Skeletal muscle tissue (tissue), 4 donors: Measurements from ENCODE around the gene ZBTB17. TPM values are rescaled to one million over a fixed set of nuclear protein-coding genes. Genes with fewer than 3 reads are reported as not detected.
A peak's percentile ranks its signal among the peaks of the same experiment; 100 is the strongest.

Source experiments
- H3K27ac ChIP-seq: one replicate; pipeline ENCODE4 v1.7.0; 2013; ENCODE audit warnings: mild to moderate bottlenecking, low read depth, low read length, inconsistent platforms
- H3K27me3 ChIP-seq, 3 donors: one replicate each; pipeline ENCODE4 v1.7.0; 2013; ENCODE audit warnings: low read length in 3 of 3; ENCODE audit not compliant: control insufficient read depth in 3 of 3, insufficient read depth in 3 of 3
- H3K36me3 ChIP-seq, 3 donors: one replicate each; pipeline ENCODE4 v1.7.0; 2013; ENCODE audit warnings: low read length in 3 of 3; ENCODE audit not compliant: control insufficient read depth in 3 of 3, insufficient read depth in 3 of 3
- H3K4me1 ChIP-seq, 3 donors: one replicate each; pipeline ENCODE4 v1.7.0; 2013; ENCODE audit warnings: low read length in 3 of 3, mild to moderate bottlenecking in 3 of 3; ENCODE audit not compliant: control insufficient read depth in 3 of 3, insufficient read depth in 3 of 3
- H3K4me3 ChIP-seq, 3 donors: one replicate each; pipeline ENCODE4 v1.7.0; 2013; ENCODE audit warnings: low read length in 3 of 3
- H3K9ac ChIP-seq, 3 donors: one replicate each; pipeline ENCODE4 v1.7.0; 2013; ENCODE audit warnings: low read length in 3 of 3, mild to moderate bottlenecking in 3 of 3, moderate library complexity in 2 of 3, low read depth in 1 of 3
- H3K9me3 ChIP-seq, 3 donors: one replicate each; pipeline ENCODE4 v1.7.0; 2013; ENCODE audit warnings: low read length in 3 of 3; ENCODE audit not compliant: control insufficient read depth in 3 of 3
- total RNA-seq: library from RNA; depleted of rRNA; stranded (reverse); fragments of >200 nt; gene quantifications from one replicate; pipeline ENCODE4 v1.2.3, GENCODE V29; 2014
- donor health status: Osteomylitis.

ZBTB17 gene
- total RNA-seq, 1 donor from 2014 or later: 23.5 TPM

DNA sequence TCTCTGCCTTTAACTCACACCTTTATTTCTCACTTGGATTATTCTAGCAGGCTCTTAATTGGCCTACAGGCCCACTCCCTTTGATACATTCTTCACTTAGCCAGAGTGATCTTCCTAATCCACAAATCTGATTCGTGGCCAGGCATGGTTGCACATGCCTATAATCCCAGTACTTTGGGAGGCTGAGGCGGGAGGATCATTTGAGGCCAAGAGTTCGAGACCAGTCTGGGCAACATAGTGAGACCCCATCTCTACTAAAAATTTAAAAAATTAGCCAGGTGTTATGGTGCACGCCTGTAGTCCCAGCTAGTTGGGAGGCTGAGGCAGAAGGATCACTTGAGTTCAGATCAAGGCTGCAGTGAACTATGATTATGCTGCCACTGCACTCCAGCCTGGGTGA, 2.1 kb downstream of the ZBTB17 start:
- H3K9me3 ChIP-seq: no peaks in the 10 kb centered on the region
- H3K4me3 ChIP-seq: no peak overlapping the region
- H3K4me1 ChIP-seq: peaks cover 6 to 15% (median 7%) of the 10 kb centered on the region in 3 donors
- H3K27me3 ChIP-seq: no peaks in the 10 kb centered on the region
- peaks cover 13 to 24% (median 16%) of the 10 kb centered on the region in 3 donors for H3K36me3 ChIP-seq
- H3K9ac ChIP-seq: no peak overlapping the region
- no peak overlapping the region for H3K27ac ChIP-seq

DNA sequence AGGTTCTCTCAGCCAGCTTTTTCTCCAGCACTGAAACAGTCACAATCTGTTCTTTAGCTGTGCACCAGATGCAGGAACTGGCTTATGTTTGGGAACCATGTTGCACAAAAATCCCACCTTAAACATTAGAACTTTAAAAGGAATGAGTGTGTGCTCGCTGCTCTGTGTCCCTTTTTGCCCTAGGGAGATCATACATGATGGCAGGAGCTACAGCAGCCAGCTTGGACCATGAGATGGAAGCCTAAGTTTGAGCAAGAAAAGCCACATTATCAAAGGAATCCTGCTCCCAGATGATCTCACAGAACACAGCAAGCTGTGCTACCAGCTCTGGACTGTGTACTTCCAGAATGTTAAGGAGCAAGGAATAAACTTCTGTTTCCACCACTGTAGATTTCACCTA, 3.5 kb downstream of the ZBTB17 start:
- Histone ChIP-seq H3K27ac (no peak overlapping the region), H3K9ac (no peak overlapping the region), H3K9me3 (no peaks in the 10 kb centered on the region), H3K27me3 (no peaks in the 10 kb centered on the region), H3K36me3 (peaks cover 15 to 32% (median 18%) of the 10 kb centered on the region in 3 donors), H3K4me1 (peaks cover 6 to 15% (median 7%) of the 10 kb centered on the region in 3 donors), H3K4me3 (no peak overlapping the region)

DNA sequence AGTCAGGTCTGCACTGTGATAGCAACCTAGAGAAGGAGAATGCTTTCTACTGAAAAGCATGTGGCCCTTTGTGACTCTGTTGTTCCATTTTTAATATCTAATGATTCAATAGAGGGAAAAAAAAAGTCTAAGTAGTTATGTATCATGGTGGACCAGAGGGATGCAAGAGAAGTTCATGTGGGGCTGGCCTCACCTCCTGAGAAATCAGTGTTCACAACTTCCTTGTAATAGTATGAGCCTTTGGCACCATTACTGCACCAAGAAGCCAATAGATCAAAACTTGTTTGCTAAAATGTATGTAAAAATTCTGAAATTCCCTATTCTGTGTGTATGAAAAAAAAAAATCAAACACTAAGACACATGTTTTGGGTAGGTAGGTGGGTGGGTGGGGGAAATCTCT, 5.0 kb downstream of the ZBTB17 start:
- no peak overlapping the region for H3K4me3 ChIP-seq
- H3K27ac ChIP-seq: no peak overlapping the region
- no peaks in the 10 kb centered on the region for H3K9me3 ChIP-seq
- H3K27me3 ChIP-seq: no peaks in the 10 kb centered on the region
- peaks cover 13 to 15% (median 13%) of the 10 kb centered on the region in 3 donors for H3K4me1 ChIP-seq
- H3K9ac ChIP-seq: no peak overlapping the region
- H3K36me3 ChIP-seq: peaks cover 15 to 32% (median 18%) of the 10 kb centered on the region in 3 donors

DNA sequence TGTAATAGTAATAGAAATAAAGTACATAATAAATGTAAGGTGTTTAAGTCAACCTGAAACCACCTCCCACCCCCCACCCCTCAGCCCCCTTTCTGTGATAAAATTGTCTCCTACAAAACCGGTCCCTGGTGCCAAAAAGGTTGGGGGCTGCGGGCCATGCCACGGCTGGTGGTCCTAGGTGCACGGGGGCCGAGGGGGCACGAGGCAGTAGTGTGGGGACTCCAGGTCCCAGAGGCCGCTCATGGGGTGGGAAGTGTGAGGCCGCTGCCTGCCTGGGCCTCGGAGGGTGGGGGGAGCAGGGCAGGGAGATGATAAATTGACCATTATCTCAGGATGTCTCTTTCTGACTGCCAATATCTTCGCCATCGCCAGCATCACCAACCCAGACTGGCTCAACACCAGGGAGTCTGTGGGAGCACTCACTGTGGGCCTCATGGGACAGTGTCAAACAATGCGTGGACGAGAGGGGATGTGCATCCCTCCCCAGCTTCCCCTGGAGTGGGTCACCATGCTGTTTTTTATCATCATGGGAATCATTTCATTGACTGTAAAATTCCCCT, 6.5 kb downstream of the ZBTB17 start:
- no peaks in the 10 kb centered on the region for H3K9me3 ChIP-seq
- no peaks in the 10 kb centered on the region for H3K27me3 ChIP-seq
- H3K27ac ChIP-seq: no peak overlapping the region
- no peak overlapping the region for H3K4me3 ChIP-seq
- peaks cover 12% of the 10 kb centered on the region in 3 donors for H3K4me1 ChIP-seq
- H3K9ac ChIP-seq: no peak overlapping the region
- H3K36me3 ChIP-seq: peaks cover 15 to 32% (median 18%) of the 10 kb centered on the region in 3 donors

- H3K27me3 ChIP-seq: no peaks in the 10 kb centered on the region
- H3K9ac ChIP-seq: no peak overlapping the region
- peaks cover 15 to 28% (median 18%) of the 10 kb centered on the region in 3 donors for H3K36me3 ChIP-seq
- no peak overlapping the region for H3K4me3 ChIP-seq
- H3K9me3 ChIP-seq: no peaks in the 10 kb centered on the region
- peaks cover 12% of the 10 kb centered on the region in 3 donors for H3K4me1 ChIP-seq
- no peak overlapping the region for H3K27ac ChIP-seq
Measured at GRCh38 chr1:15968172-15968571, 7.7 kb downstream of the ZBTB17 start.

DNA sequence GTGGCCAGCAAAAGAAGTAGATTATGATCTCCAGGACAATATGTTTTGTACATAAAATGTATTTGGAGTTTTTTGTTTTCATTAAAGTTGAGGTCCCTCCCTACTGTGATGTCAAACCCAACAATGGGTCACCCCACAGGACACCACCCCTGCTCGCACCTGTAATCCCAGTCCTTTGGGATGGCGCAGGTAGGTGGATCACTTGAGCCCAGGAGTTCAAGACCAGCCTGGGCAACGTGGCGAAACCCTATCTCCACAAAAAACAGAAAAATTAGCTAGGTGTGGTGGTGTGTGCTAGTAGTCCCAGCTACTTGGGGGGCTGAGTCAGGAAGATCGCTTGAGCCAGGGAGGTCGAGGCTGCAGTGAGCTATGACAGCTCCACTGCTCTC, 9.0 kb downstream of the ZBTB17 start:
- Histone ChIP-seq H3K9me3 (no peaks in the 10 kb centered on the region), H3K9ac (no peak overlapping the region), H3K4me3 (no peak overlapping the region), H3K4me1 (peaks cover 12% of the 10 kb centered on the region in 3 donors), H3K27me3 (no peaks in the 10 kb centered on the region), H3K36me3 (peaks cover 6 to 16% (median 10%) of the 10 kb centered on the region in 3 donors), H3K27ac (no peak overlapping the region)

- Histone ChIP-seq H3K36me3 (peaks cover 5 to 13% (median 5%) of the 10 kb centered on the region in 3 donors), H3K27ac (peak overlapping the region; percentile 15), H3K4me3 (no peak overlapping the region), H3K9ac (no peak overlapping the region), H3K27me3 (no peaks in the 10 kb centered on the region), H3K4me1 (peaks cover 12% of the 10 kb centered on the region in 3 donors), H3K9me3 (no peaks in the 10 kb centered on the region)
Measured at GRCh38 chr1:15966081-15966955, 9.6 kb downstream of the ZBTB17 start.

GRCh38 chr1:15965228-15965767, 10.6 kb downstream of the ZBTB17 start:
- no peak overlapping the region for H3K4me3 ChIP-seq
- no peaks in the 10 kb centered on the region for H3K9me3 ChIP-seq
- peak overlapping the region; percentile 15 for H3K27ac ChIP-seq
- no peaks in the 10 kb centered on the region for H3K27me3 ChIP-seq
- peaks cover 12% of the 10 kb centered on the region in 3 donors for H3K4me1 ChIP-seq
- no peak overlapping the region for H3K9ac ChIP-seq
- peaks cover 5 to 11% (median 5%) of the 10 kb centered on the region in 3 donors for H3K36me3 ChIP-seq

DNA sequence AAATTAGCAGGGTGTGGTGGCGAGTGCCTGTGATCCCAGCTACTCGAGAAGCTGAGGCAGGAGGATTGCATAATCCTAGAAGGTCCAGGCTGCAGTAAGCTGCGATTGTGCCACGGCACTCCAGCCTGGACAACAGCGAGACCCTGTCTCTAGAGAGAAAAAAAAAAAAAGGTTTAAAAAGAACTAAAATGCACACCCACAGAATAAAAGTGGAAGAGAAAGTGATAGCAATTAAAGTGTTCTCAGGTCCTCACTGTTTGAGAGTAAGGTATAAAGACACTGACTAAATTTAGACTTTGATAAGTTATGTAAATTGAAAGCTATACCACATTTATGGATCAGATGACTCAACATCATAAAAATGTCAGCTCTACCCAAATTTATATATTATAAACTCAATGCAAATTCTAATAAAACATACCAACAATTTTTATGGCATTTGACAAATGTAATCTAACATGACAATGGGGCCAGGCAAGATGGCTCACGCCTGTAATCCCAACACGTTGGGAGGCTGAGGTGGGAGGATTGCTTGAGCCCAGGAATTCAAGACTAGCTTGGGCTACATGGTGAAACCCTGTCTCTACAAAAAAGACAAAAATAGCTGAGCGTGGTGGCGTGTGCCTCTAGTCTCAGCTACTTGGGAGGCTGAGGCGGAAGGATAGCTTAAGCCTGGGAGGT, 11.8 kb downstream of the ZBTB17 start:
- Histone ChIP-seq H3K4me3 (no peak overlapping the region), H3K9me3 (no peaks in the 10 kb centered on the region), H3K36me3 (peaks cover 5 to 11% (median 5%) of the 10 kb centered on the region in 3 donors), H3K27ac (no peak overlapping the region), H3K4me1 (peaks cover 12 to 15% (median 12%) of the 10 kb centered on the region in 3 donors), H3K27me3 (no peaks in the 10 kb centered on the region), H3K9ac (no peak overlapping the region)
